Measurements from ENCODE around the gene KATNBL1. TPM values are rescaled to one million over a fixed set of nuclear protein-coding genes. Genes with fewer than 3 reads are reported as not detected.
"Not testable (repeated sequence)": the region's sequence is repeated elsewhere in the genome, so short reads cannot be mapped to it uniquely, and the experiment has no call there.

Gene KATNBL1
- total and polyA plus RNA-seq, 2 donors: 34.7 to 37.5 TPM

GRCh38 chr15:34128898-34129297, 81.0 kb downstream of the KATNBL1 start:
- no peaks in the 10 kb centered on the region for H3K36me3 ChIP-seq (ENCODE audit: control insufficient read depth in 2 of 2, insufficient read depth in 2 of 2, low read length in 1 of 2)
- H3K4me3 ChIP-seq (ENCODE audit: low read length in 2 of 2): no peak overlapping the region
- no peaks in the 10 kb centered on the region for H3K9me3 ChIP-seq (ENCODE audit: control insufficient read depth in 2 of 2, insufficient read depth in 1 of 2, low read length in 1 of 2)
- no peak for DNase-seq (ENCODE audit: low read depth in 6 of 9, low spot score in 9 of 9)
- WGBS: 50% methylated on average over 2 of the region's 2 CpGs
- no peaks in the 10 kb centered on the region for H3K27me3 ChIP-seq (ENCODE audit: control insufficient read depth in 2 of 2, insufficient read depth in 1 of 2, low read length in 1 of 2)
- no peak overlapping the region for H3K27ac ChIP-seq (ENCODE audit: low read depth in 1 of 2, low read length in 1 of 2)
- no peaks in the 10 kb centered on the region for H3K4me1 ChIP-seq (ENCODE audit: control insufficient read depth in 2 of 2, insufficient read depth in 2 of 2, low read length in 2 of 2)

- Histone ChIP-seq H3K4me1 (ENCODE audit: control insufficient read depth in 2 of 2, insufficient read depth in 2 of 2, low read length in 2 of 2) (no peaks in the 10 kb centered on the region), H3K36me3 (ENCODE audit: control insufficient read depth in 2 of 2, insufficient read depth in 2 of 2, low read length in 1 of 2) (no peaks in the 10 kb centered on the region), H3K4me3 (ENCODE audit: low read length in 2 of 2) (no peak overlapping the region)
Measured at GRCh38 chr15:34126522-34126921, 83.4 kb downstream of the KATNBL1 start.

GRCh38 chr15:34125945-34126344, 84.0 kb downstream of the KATNBL1 start:
- 96% methylated on average over 1 of the region's 1 CpG for WGBS

More at GRCh38 chr15:34126522-34126921, 83.4 kb downstream of the KATNBL1 start:
- Histone ChIP-seq H3K27me3 (ENCODE audit: control insufficient read depth in 2 of 2, insufficient read depth in 1 of 2, low read length in 1 of 2) (no peaks in the 10 kb centered on the region), H3K9me3 (ENCODE audit: control insufficient read depth in 2 of 2, insufficient read depth in 1 of 2, low read length in 1 of 2) (no peaks in the 10 kb centered on the region), H3K27ac (ENCODE audit: low read depth in 1 of 2, low read length in 1 of 2) (no peak overlapping the region)
- DNase-seq (ENCODE audit: low read depth in 6 of 9, low spot score in 9 of 9): no peak

GRCh38 chr15:34124651-34125050, 85.2 kb downstream of the KATNBL1 start:
- no peaks in the 10 kb centered on the region for H3K4me1 ChIP-seq (ENCODE audit: control insufficient read depth in 2 of 2, insufficient read depth in 2 of 2, low read length in 2 of 2)
- no peaks in the 10 kb centered on the region for H3K9me3 ChIP-seq (ENCODE audit: control insufficient read depth in 2 of 2, insufficient read depth in 1 of 2, low read length in 1 of 2)
- no peaks in the 10 kb centered on the region for H3K36me3 ChIP-seq (ENCODE audit: control insufficient read depth in 2 of 2, insufficient read depth in 2 of 2, low read length in 1 of 2)
- H3K27me3 ChIP-seq (ENCODE audit: control insufficient read depth in 2 of 2, insufficient read depth in 1 of 2, low read length in 1 of 2): no peaks in the 10 kb centered on the region
- DNase-seq (ENCODE audit: low read depth in 6 of 9, low spot score in 9 of 9): no peak
- WGBS: 86% methylated on average over 4 of the region's 4 CpGs
- no peak overlapping the region for H3K4me3 ChIP-seq (ENCODE audit: low read length in 2 of 2)
- H3K27ac ChIP-seq (ENCODE audit: low read depth in 1 of 2, low read length in 1 of 2): no peak overlapping the region

More at GRCh38 chr15:34125945-34126344, 84.0 kb downstream of the KATNBL1 start:
- Histone ChIP-seq H3K27me3 (ENCODE audit: control insufficient read depth in 2 of 2, insufficient read depth in 1 of 2, low read length in 1 of 2) (no peaks in the 10 kb centered on the region), H3K4me3 (ENCODE audit: low read length in 2 of 2) (no peak overlapping the region), H3K36me3 (ENCODE audit: control insufficient read depth in 2 of 2, insufficient read depth in 2 of 2, low read length in 1 of 2) (no peaks in the 10 kb centered on the region), H3K27ac (ENCODE audit: low read depth in 1 of 2, low read length in 1 of 2) (no peak overlapping the region), H3K4me1 (ENCODE audit: control insufficient read depth in 2 of 2, insufficient read depth in 2 of 2, low read length in 2 of 2) (no peaks in the 10 kb centered on the region), H3K9me3 (ENCODE audit: control insufficient read depth in 2 of 2, insufficient read depth in 1 of 2, low read length in 1 of 2) (no peaks in the 10 kb centered on the region)
- DNase-seq (ENCODE audit: low read depth in 6 of 9, low spot score in 9 of 9): no peak

- DNase-seq (ENCODE audit: low read depth in 6 of 9, low spot score in 9 of 9): no peak
- H3K27ac ChIP-seq (ENCODE audit: low read depth in 1 of 2, low read length in 1 of 2): no peak overlapping the region
- WGBS: 92% methylated on average over 6 of the region's 6 CpGs
- H3K9me3 ChIP-seq (ENCODE audit: control insufficient read depth in 2 of 2, insufficient read depth in 1 of 2, low read length in 1 of 2): no peaks in the 10 kb centered on the region
- H3K36me3 ChIP-seq (ENCODE audit: control insufficient read depth in 2 of 2, insufficient read depth in 2 of 2, low read length in 1 of 2): no peaks in the 10 kb centered on the region
- H3K4me1 ChIP-seq (ENCODE audit: control insufficient read depth in 2 of 2, insufficient read depth in 2 of 2, low read length in 2 of 2): no peaks in the 10 kb centered on the region
- no peak overlapping the region for H3K4me3 ChIP-seq (ENCODE audit: low read length in 2 of 2)
- H3K27me3 ChIP-seq (ENCODE audit: control insufficient read depth in 2 of 2, insufficient read depth in 1 of 2, low read length in 1 of 2): no peaks in the 10 kb centered on the region
Measured at GRCh38 chr15:34122771-34123183, 87.1 kb downstream of the KATNBL1 start.

- not testable (repeated sequence) for H3K36me3 ChIP-seq (ENCODE audit: control insufficient read depth in 2 of 2, insufficient read depth in 2 of 2, low read length in 1 of 2); DNase-seq (ENCODE audit: low read depth in 6 of 9, low spot score in 9 of 9); H3K4me1 ChIP-seq (ENCODE audit: control insufficient read depth in 2 of 2, insufficient read depth in 2 of 2, low read length in 2 of 2); H3K27ac ChIP-seq (ENCODE audit: low read depth in 1 of 2, low read length in 1 of 2); H3K27me3 ChIP-seq (ENCODE audit: control insufficient read depth in 2 of 2, insufficient read depth in 1 of 2, low read length in 1 of 2); H3K4me3 ChIP-seq (ENCODE audit: low read length in 2 of 2); H3K9me3 ChIP-seq (ENCODE audit: control insufficient read depth in 2 of 2, insufficient read depth in 1 of 2, low read length in 1 of 2)
- WGBS: 81% methylated on average over 12 of the region's 12 CpGs
Measured at GRCh38 chr15:34121786-34122185, 88.1 kb downstream of the KATNBL1 start.

GRCh38 chr15:34120420-34120819, 89.5 kb downstream of the KATNBL1 start:
- DNase-seq (ENCODE audit: low read depth in 6 of 9, low spot score in 9 of 9); H3K27ac ChIP-seq (ENCODE audit: low read depth in 1 of 2, low read length in 1 of 2); H3K4me3 ChIP-seq (ENCODE audit: low read length in 2 of 2); H3K27me3 ChIP-seq (ENCODE audit: control insufficient read depth in 2 of 2, insufficient read depth in 1 of 2, low read length in 1 of 2); H3K9me3 ChIP-seq (ENCODE audit: control insufficient read depth in 2 of 2, insufficient read depth in 1 of 2, low read length in 1 of 2); H3K4me1 ChIP-seq (ENCODE audit: control insufficient read depth in 2 of 2, insufficient read depth in 2 of 2, low read length in 2 of 2); H3K36me3 ChIP-seq (ENCODE audit: control insufficient read depth in 2 of 2, insufficient read depth in 2 of 2, low read length in 1 of 2): not testable (repeated sequence)
- WGBS: 52% methylated on average over 2 of the region's 2 CpGs

- WGBS: 95% methylated on average over 4 of the region's 4 CpGs
- no peaks in the 10 kb centered on the region for H3K9me3 ChIP-seq (ENCODE audit: control insufficient read depth in 2 of 2, insufficient read depth in 1 of 2, low read length in 1 of 2)
- H3K4me1 ChIP-seq (ENCODE audit: control insufficient read depth in 2 of 2, insufficient read depth in 2 of 2, low read length in 2 of 2): no peaks in the 10 kb centered on the region
- H3K27ac ChIP-seq (ENCODE audit: low read depth in 1 of 2, low read length in 1 of 2): no peak overlapping the region
- no peaks in the 10 kb centered on the region for H3K36me3 ChIP-seq (ENCODE audit: control insufficient read depth in 2 of 2, insufficient read depth in 2 of 2, low read length in 1 of 2)
- no peaks in the 10 kb centered on the region for H3K27me3 ChIP-seq (ENCODE audit: control insufficient read depth in 2 of 2, insufficient read depth in 1 of 2, low read length in 1 of 2)
- DNase-seq (ENCODE audit: low read depth in 6 of 9, low spot score in 9 of 9): no peak
- no peak overlapping the region for H3K4me3 ChIP-seq (ENCODE audit: low read length in 2 of 2)
Measured at GRCh38 chr15:34119291-34119690, 90.6 kb downstream of the KATNBL1 start.

GRCh38 chr15:34116620-34117019, 93.3 kb downstream of the KATNBL1 start:
- no peak for DNase-seq (ENCODE audit: low read depth in 6 of 9, low spot score in 9 of 9)
- Histone ChIP-seq H3K9me3 (ENCODE audit: control insufficient read depth in 2 of 2, insufficient read depth in 1 of 2, low read length in 1 of 2) (no peaks in the 10 kb centered on the region), H3K27ac (ENCODE audit: low read depth in 1 of 2, low read length in 1 of 2) (no peak overlapping the region), H3K4me3 (ENCODE audit: low read length in 2 of 2) (no peak overlapping the region), H3K4me1 (ENCODE audit: control insufficient read depth in 2 of 2, insufficient read depth in 2 of 2, low read length in 2 of 2) (no peaks in the 10 kb centered on the region), H3K27me3 (ENCODE audit: control insufficient read depth in 2 of 2, insufficient read depth in 1 of 2, low read length in 1 of 2) (no peaks in the 10 kb centered on the region), H3K36me3 (ENCODE audit: control insufficient read depth in 2 of 2, insufficient read depth in 2 of 2, low read length in 1 of 2) (no peaks in the 10 kb centered on the region)
- WGBS: 98% methylated on average over 2 of the region's 2 CpGs

- Histone ChIP-seq H3K27ac (ENCODE audit: low read depth in 1 of 2, low read length in 1 of 2) (no peak overlapping the region), H3K4me3 (ENCODE audit: low read length in 2 of 2) (no peak overlapping the region), H3K36me3 (ENCODE audit: control insufficient read depth in 2 of 2, insufficient read depth in 2 of 2, low read length in 1 of 2) (no peaks in the 10 kb centered on the region), H3K4me1 (ENCODE audit: control insufficient read depth in 2 of 2, insufficient read depth in 2 of 2, low read length in 2 of 2) (no peaks in the 10 kb centered on the region), H3K27me3 (ENCODE audit: control insufficient read depth in 2 of 2, insufficient read depth in 1 of 2, low read length in 1 of 2) (no peaks in the 10 kb centered on the region), H3K9me3 (ENCODE audit: control insufficient read depth in 2 of 2, insufficient read depth in 1 of 2, low read length in 1 of 2) (no peaks in the 10 kb centered on the region)
- WGBS: 94% methylated on average over 3 of the region's 3 CpGs
- DNase-seq (ENCODE audit: low read depth in 6 of 9, low spot score in 9 of 9): no peak
Measured at GRCh38 chr15:34114739-34115138, 95.2 kb downstream of the KATNBL1 start.

All from thymus (tissue), 11 donors.